Prostate gland (tissue), 2 donors: ENCODE results near the gene LPP.

Experiments
- CTCF ChIP-seq, 4 experiments: fragments of 200-600 bp in 2 of 4; fragments of 450-650 bp in 2 of 4; sonication (generic) in 2 of 4; IDR thresholded peaks; 1 replicate in 3 of 4; 2 replicates in 1 of 4; pipeline ENCODE4 v1.5.1; 2016 to 2019; ENCODE audit warnings: antibody characterized with exemption in 4 of 4, mild to moderate bottlenecking in 2 of 4, moderate library complexity in 2 of 4
- POLR2A ChIP-seq: fragments of 450-650 bp; IDR thresholded peaks from one replicate; pipeline ENCODE4 v1.6.1; 2016; ENCODE audit warnings: antibody characterized with exemption, mild to moderate bottlenecking
- POLR2AphosphoS5 ChIP-seq: sonication (generic); formaldehyde crosslinking; IDR thresholded peaks from one replicate; pipeline ENCODE4 v1.6.1; 2017; ENCODE audit warnings: antibody characterized with exemption

GRCh38 chr3:188581365-188581764 lies 427.4 kb downstream of the LPP start:
- TF ChIP-seq POLR2A (no peak), POLR2AphosphoS5 (no peak), CTCF (IDR thresholded peaks at IDR 0.05) (no peak)
